ENCODE results near the gene TMA7.

DNA sequence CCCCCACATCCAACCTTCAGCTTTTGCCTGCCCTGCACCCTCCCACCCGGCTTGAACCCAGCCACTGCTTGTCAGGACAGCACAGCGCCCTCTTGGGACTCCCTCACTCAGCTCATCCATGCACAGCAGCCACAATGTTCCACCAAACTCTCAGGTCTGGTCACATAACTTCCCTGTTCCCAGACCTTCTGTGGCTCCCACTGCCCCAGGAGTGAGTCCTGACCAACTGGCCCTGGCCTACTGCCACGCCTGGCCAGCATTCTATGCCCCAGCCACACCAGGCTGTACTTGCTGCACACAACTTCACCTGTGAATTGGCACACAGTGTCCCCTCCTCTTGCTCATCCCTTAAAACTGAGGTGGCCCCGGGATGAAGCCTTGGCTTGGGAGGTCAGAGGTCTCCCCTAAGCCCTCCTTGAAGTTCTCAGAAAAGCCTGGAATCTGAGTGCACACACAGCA is 31.2 kb upstream of the TMA7 start:
- TF ChIP-seq GABPA (IDR thresholded peaks at IDR 0.05; ENCODE audit: low read depth): no peak
- TF ChIP-seq POLR2AphosphoS5 (IDR thresholded peaks at IDR 0.05; ENCODE audit: low read depth): no peak

All from HL-60 (cell line).